LHCN-M2 (cell line): ENCODE results near the gene GABARAPL2. TPM values are rescaled to one million over a fixed set of nuclear protein-coding genes. Genes with fewer than 3 reads are reported as not detected.
"Not testable (repeated sequence)": the region's sequence is repeated elsewhere in the genome, so short reads cannot be mapped to it uniquely, and the experiment has no call there.

Source experiments
- DNase-seq: peaks from one replicate; pipeline ENCODE4 v3.0.0-alpha.2; 2012; ENCODE audit warnings: low read depth
- total RNA-seq: library from RNA; depleted of rRNA; stranded (reverse); fragments of >200 nt; gene quantifications from 2 replicates; pipeline ENCODE4 v1.2.3, GENCODE V29; 2014

The GABARAPL2 gene
- total RNA-seq, 1 experiment from 2014 or later, result 59.0 TPM

DNA sequence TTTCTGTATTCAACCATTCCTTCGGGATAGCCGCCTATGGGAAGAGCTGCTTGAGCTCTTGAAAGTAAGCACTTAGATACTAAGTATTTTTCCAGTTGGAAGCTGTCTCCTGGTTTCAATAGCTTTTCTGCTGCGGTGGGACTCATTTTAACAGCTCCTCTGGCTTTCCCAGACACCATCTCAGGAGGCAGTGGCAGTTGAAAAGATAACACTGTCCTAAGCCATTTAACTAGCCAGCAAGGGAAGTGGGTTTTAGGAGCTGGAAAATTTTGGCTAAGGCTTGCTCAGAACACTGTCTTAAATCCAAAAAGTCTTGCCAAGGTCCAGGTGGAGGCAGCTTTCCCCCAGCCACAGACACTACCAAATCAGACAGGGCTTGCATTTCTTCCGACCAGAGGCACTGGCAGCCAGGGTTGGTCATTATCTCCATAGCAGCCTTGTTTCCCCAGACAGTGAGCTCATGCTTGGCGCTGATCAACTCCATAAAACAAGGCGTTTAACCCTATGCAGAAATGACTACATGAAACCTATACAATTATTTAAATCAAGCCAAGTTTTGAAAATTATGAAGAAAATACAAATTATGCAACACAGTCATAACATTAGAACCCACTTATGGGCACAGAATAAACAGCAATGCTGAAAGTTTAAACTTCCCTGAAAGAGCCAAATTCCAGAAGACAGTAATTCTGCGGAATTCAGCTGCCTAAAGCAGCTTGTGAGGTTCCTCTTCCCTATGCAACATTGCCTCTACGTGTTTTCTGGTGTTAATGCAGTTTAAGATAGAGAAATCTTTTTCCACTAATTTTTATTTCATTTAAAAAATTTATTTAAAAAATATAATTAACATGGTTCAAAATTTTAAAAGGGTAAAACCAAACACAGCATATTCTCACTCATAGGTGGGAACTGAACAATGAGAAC lies 25.0 kb downstream of the GABARAPL2 start:
- DNase-seq, result no peak

DNA sequence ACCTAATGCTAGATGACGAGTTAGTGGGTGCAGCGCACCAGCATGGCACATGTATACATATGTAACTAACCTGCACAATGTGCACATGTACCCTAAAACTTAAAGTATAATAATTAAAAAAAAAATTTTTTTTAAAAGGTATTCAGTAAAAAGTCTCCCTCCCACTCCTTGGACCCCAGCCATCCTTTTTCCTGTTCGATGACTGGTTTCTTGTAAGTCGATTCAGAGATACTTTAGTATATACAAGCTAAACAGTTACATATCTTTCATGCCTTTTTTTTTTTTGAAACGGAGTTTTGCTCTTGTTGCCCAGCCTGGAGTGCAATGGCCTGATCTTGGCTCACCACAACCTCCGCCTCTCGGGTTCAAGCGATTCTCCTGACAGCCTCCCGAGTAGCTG lies 25.7 kb downstream of the GABARAPL2 start:
- not testable (repeated sequence) for DNase-seq

DNA sequence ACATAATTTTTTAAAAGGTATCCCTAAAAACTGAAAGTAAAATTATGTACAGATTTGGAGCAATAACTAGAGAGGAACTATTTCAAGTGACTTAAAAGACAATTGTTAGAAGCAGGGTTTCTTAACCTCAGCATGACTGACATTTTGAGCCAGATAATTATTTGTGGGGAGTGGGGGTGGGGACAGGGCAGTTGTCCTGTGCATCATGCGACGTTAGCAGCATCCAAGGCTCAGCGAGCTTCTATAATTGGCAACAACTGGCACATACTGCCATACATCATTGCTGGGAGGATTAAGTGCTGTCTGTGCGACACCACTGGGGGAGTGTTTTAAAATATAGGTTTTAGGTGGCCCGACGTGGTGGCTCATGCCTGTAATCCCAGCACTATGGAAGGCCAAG lies 27.1 kb downstream of the GABARAPL2 start:
- DNase-seq, result no peak

DNA sequence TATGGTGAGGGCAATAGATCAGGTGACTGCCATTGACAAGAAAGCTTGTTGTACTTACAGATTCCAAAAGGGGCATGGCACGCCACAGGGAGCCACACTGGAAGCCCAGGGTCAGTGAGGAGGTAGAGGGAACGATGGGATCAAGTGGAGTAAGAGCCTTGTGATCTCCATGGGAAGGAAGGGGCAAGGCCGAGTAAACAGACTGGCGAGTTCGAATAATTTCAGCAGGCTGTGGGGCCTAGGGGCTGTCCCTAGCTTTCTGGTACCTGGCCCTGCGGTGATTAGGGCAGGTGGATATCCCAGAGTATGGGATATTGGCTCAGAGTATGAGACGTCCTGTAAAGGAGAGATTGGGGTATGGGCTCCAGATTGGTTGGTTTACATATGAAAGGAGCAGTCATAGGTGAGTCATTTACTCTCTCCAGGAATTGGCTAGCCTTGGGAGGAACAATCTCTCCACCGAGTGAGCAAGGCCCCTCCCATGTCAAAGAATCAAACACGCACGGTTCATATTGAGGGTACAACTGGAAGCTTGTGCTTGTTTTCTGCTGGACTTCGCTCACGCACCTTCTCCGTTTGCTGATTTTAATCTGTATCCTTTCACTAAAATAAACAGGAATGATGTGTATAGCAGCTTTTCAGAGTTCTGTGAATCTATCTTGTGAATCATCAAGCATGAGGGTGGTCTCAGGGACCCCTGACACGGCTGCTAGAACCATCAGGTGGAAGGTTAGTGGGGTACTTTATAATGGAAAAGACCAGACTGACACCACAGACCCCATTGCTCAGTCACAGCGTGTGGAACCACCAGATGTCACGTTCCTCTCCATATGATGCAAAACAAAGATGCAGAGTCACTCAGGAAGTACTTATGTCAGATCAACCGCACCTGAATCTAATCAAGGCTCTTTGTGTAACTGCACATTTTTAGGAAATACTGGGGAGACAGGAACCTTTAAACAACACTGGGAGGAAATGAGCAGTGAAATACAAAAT lies 27.9 kb downstream of the GABARAPL2 start:
- no peak for DNase-seq

DNA sequence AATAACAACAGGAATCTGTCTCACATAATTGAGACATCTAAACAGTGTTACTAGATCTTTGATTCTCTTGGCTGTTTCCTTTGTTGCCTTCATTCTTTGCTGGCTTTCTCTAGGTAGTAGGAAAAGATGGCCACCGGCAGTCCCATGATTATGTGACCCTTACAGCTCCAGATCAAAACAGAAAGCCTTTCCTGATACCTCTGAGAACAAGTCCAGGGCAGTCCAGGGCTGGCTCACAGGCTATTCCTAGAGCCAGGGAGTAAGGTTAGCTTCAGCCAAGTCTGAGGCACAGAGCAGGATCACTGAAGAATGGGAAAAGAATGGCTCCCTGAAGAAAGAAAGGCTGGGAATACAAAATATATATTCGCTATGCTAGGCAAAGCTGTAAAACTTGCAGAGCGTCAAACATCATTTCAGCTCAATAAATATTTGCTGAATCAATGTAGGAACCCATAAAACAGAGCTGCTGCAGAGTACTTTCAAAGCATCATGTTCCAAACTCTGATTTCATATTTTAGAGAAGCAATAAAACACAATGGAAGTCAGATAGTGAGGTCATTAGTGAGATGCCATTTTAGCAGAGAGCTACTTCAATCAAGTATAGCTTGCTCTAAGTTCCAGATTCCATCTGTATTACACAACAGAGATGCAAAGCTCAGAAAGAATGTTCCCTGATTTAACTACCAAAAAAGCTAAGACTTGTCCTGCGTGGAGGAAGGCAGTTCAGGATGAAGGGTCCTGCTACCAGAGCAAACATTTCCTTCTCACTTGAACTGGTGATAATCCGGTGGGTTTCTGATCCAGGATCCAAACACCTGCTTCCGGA lies 33.5 kb downstream of the GABARAPL2 start:
- no peak for DNase-seq

DNA sequence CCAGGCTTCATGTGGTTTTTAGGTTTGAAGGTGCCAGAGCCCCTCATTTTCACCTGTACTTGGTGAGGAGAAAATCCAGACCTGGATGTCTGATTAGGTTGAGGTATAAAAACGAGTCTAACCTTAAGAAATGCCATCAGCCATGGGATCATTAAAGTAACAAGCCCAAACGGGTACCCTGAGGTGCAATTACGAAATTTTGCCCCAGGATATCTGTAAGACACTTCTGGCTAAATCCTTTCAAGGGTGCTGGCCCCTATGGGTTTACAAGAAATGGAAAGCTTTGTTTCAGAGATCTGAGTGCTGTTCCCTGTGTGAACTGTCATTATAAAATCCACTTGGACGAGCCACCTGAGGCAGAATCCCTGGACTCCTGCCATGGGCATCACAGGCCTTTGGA lies 37.1 kb downstream of the GABARAPL2 start:
- no peak for DNase-seq

DNA sequence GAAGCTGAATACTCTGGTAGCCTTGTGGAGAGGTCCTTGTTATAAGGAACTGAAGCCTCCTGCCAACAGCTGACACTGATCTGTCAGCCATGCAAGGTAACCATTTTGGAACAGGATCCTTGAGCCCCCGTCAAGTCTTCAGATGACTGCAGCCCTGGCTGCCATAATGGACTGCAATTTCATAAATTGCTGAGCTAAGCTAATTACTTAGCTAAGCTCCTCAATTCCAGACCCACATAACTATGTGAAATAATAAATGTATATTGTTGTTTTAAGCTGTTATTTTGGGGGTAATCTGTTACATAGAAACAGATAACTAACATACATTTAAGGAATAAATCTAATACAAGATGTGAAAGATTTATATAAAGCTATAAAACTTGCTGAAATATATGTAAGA lies 40.3 kb downstream of the GABARAPL2 start:
- no peak for DNase-seq

DNA sequence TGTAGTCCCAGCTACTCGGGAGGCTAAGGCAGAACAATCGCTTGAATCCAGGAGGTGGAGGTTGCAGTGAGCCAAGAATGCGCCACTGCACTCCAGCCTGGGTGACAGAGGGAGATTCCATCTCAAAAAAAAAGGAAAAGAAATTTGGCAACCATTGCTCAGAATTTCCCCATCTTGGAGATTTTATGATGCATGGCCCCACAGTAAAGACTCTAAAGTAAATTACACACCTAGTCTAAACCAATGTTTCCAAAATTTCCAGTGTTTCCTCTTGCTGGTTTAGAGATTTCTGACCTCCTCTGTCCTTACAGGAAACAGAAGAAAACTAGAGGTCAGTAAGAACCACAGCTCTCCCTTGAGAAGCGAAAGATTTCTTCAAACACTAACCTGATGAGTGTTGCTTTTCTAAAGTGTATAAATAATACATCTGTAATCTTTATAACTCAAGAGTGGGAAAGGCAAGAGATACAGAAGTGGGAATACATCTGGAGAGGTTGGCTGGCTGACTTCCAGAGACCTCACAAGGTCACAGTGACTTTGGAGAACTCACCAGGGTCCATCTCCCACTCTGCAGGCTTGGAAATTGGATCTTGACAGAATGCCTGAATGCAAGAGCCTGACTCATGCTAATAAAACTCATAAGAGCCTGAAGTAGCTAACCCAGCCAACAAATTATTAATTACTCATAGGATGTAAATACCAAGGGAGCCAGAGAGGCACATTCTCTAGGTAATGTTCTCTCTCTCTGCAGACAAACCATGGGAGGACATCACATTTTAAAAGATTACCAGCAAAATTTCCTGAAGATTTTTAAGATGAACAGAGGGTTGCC lies 48.1 kb downstream of the GABARAPL2 start:
- peak; percentile 27 for DNase-seq

DNA sequence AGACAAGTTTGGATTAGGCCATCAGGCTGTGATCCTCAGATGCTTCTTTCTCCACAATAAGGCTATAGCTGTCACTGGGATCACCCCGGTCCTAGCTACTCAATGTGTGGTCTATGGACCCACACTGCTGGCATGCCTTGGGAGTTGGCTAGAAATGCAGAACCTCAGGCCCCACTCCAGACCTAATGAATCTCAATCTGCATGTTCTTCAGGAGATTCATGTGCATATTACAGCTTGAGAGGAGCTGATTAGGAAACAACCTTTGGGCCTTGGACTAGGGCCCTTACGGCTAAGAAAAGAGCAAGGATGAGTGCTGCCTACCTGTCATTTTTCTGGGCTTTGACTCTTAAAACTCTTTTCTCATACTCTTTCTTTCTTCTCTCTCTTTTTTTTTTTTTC lies 49.4 kb downstream of the GABARAPL2 start:
- no peak for DNase-seq

DNA sequence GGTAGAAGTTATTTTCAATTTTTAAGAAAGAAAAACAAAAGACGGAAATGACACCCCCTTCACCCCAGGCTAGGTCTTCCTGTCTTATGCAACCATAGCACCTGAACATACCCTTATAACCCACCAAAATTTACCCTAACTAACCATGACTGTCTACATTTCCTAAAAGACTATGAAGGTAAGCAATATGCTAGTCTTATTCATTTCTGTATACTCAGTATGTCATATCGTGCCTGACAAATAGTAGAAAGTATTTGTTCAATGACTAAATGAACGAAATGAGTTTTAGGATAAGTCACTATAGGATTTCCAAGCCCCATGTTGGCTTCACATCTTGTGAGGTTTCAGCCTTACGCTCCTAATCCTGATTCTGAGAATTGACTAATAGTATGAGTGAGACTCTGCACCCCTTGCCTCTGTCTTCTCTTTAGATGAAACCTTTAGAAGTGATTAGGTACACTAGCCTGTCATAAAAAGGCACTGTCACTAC lies 50.4 kb downstream of the GABARAPL2 start:
- no peak for DNase-seq

DNA sequence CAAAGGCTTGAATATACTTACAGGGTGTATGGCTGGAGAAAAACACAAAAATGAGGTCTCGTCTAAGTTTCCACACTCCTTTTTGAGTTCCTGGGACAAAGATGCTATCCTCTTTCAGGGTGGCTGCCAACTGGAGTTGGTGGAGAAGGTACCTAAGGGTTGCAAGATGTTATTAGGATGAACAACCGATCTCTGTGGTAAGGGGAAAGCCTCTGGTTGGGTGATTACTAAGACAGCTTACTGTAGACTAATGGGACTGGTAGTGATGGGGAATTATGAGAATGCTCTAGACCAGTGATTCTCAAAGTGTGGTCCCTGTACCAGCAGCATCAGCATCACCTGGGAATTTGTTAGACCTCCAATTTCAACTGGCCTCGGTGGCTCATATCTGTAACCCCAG lies 50.9 kb downstream of the GABARAPL2 start:
- no peak for DNase-seq

DNA sequence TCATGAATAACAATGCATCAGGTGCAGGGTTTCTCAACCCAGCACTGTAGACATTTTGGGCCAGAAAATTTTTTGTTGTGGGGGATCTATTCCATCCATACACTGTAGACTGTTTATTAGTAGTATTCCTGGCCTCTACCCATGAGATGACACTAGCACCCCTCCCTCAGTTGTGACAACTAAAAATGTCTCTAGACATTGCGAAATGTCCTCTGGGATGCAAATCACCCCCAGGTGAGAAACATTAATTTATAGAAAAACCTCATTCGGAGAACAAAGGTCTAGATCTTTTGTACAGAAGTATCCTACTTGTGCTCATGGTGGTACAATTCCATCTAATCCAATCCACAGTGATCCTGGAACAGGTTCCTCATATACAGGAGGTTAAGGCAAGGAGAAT lies 52.6 kb downstream of the GABARAPL2 start:
- no peak for DNase-seq

DNA sequence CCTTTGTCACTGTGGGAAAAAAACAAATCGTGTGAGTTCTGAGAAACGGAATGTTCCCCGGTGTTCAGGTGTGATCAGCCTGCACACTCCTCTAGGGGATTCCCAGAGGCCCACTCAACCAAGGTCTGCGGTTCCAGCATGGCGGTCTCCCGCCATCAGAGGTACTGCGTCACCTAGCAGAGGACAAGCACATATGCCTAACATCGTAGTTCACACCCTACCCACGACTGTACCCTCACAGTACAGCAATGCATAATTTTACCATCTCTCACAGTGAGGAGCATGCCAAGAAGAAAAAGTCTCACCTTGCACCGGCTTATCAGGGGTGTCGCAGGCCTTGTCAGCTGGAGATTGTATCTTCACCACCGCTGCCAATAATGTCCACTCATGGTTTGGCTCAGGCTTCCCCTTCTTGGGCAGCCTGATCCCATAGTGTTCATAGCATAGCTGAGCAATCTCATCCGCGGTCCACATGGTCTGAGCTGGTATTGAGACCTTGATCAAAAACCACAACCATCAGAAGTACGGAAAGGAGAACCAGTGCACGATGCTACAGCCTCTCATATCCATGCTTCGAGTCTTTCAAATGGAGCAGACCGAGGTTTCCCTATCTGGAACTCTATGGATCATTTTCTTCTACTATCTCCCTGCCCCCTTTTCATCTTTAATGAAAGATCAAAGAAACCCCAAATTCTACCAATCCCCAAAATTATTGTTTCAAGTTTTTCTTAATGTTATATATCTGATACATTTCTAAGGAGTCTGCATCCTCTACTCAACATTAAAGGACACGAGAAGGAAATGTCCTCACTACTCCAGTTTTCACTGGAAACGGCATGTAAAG lies 54.4 kb downstream of the GABARAPL2 start:
- DNase-seq, result no peak

DNA sequence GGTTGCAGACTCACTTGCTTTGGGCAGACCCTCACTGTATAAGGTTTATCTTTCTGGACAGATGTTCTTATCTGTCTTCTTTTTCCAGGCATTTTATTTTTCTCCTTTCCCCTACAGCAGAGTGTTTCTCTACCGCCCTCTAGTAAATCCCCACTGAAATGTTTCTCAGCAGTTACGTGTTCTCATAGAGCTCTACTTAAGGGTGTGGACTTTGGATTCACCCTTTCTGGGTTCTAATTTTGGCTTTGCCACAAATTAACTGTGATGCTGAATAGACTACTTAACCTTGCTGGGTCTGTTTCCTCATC lies 54.9 kb downstream of the GABARAPL2 start:
- DNase-seq, result peak; percentile 42

DNA sequence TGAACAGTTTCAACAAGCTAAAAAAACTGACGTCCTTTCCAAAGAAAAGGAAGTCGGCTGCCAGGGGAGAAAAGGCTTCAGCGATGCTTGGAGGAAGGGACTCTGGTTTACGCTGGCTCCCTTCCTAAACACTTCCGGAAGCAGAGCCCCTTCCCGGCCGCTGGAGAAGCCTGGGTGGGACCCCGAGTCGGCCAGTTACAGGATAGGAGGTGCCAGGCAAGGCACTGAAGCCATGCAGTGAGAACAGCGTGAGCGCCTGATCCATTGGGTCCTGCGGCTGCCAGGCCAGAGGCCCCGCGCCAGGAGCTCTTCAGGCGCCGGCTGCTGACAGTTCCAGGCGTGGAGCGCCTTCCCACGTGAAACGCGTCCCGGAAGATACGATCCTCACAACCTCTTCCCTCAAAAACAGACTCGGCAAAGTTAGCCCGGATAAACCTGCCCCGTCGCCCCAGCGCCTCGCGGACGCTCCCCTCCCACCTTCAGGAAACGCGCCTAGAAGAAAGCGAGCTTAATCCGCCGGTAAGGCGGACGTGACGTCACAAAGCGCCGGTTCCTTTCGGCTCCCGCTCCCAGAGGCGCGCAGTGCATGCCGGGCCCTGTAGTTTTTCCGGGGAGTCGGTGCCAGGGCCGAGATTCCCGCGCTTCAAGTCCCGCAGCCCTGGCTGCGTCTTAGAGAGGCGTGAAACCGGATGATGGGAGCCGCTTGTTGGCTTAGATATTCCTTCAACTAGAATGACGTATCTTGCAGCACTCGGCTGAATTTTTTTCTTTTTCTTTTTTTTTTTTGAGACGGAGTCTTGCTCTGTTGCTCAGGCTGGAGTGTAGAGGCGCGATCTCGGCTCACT lies 56.8 kb downstream of the GABARAPL2 start, which contains the start of gene ADAT1:
Gene ADAT1, minus strand, starts transcription at position 521 of the 845 bp plus-strand sequence. CDS start 2,482 bp downstream, outside the sequence.
- peak; percentile 97 for DNase-seq

DNA sequence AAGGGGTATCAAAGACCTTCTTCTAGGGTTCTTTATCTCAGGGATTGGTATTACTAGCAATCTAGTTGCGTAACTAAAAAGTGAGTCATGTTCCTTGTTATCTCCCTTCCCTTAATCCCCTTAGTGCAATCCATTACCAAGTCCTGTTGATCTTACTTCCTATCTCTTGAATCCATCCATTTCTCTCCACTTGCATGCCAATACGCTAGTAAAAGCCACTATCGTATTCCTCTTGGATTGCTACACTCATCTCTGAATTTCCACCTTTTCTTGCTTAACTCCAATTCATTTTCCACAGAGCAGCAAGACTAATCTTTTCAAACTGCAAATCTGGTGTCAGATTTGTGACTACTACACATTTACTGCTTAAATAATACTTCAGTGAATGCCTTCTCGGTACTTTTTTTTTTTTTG lies 58.7 kb downstream of the GABARAPL2 start:
- DNase-seq, result peak; percentile 15

DNA sequence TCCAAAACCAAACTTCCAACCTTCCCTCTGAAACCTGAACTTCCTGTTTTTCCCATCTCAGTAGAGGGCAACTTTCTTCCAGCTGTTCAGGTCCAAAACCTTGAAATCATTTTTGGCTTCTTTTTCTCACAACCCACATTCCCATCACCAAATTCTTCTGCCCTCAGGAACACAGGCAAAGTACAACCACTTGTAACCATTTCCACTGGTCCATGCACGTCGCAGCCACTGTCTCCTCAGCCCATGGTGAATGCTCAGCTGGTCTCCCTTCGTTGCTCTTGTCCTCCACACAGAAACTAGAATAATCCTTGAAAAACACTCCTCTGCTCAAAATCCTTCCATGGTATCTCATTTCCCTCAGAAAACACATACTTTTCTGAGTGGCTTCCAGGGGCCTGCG lies 60.6 kb downstream of the GABARAPL2 start:
- DNase-seq, result no peak
